Choroid plexus epithelial cell (primary cell): Measurements from ENCODE around the gene IL17A.
"Not testable (repeated sequence)": the region's sequence is repeated elsewhere in the genome, so short reads cannot be mapped to it uniquely, and the experiment has no call there.

ENCODE experiments used
- DNase-seq: peaks from one replicate; pipeline ENCODE4 v3.0.0-alpha.2; 2010; ENCODE audit warnings: low read depth
- H3K4me3 ChIP-seq: 2 replicates; pipeline ENCODE4 v1.5.1; 2011; ENCODE audit warnings: low read depth, mild to moderate bottlenecking, control low read depth, low read length, moderate library complexity
- CTCF ChIP-seq: conservative IDR thresholded peaks from 2 replicates; pipeline ENCODE4 v1.5.1; 2011; ENCODE audit warnings: low read depth, mild to moderate bottlenecking, control low read depth, inconsistent platforms, low read length, moderate library complexity

IL17A gene

GRCh38 chr6:52164319-52165094, 21.7 kb upstream of the IL17A start:
- TF ChIP-seq CTCF, result no peak
- H3K4me3 ChIP-seq, result no peak overlapping the region
- no peak for DNase-seq

- TF ChIP-seq CTCF, result no peak
- H3K4me3 ChIP-seq, result no peak overlapping the region
- no peak for DNase-seq
Observed at GRCh38 chr6:52167267-52167666, 18.9 kb upstream of the IL17A start.

- not testable (repeated sequence) for DNase-seq, H3K4me3 ChIP-seq
Observed at GRCh38 chr6:52168351-52168750, 17.8 kb upstream of the IL17A start.

- no peak for TF ChIP-seq CTCF
- no peak for DNase-seq
- H3K4me3 ChIP-seq, result no peak overlapping the region
Observed at GRCh38 chr6:52174118-52174517, 12.1 kb upstream of the IL17A start.

DNA sequence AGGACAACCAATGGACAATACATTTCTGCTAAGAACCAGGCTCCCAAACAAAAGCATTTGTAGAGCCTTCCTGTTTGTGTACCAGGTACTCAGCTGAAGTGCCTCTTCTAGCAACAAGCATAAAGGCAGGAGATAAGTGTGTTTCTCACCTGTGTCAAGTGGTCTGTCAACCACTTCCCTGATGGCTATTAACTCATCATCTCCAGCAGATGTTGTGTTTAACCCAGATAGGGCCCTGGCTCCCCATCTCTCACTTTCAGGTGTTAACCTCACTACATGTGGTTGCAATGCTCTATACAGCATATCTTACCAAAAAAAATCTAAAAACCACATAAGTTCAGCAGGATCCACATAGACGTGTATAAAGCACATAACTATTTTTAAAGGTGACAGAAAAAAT, 9.6 kb upstream of the IL17A start:
- H3K4me3 ChIP-seq, result no peak overlapping the region
- TF ChIP-seq CTCF, result no peak
- no peak for DNase-seq

- no peak for TF ChIP-seq CTCF
- no peak for DNase-seq
- no peak overlapping the region for H3K4me3 ChIP-seq
Observed at GRCh38 chr6:52177961-52178360, 8.2 kb upstream of the IL17A start.

DNA sequence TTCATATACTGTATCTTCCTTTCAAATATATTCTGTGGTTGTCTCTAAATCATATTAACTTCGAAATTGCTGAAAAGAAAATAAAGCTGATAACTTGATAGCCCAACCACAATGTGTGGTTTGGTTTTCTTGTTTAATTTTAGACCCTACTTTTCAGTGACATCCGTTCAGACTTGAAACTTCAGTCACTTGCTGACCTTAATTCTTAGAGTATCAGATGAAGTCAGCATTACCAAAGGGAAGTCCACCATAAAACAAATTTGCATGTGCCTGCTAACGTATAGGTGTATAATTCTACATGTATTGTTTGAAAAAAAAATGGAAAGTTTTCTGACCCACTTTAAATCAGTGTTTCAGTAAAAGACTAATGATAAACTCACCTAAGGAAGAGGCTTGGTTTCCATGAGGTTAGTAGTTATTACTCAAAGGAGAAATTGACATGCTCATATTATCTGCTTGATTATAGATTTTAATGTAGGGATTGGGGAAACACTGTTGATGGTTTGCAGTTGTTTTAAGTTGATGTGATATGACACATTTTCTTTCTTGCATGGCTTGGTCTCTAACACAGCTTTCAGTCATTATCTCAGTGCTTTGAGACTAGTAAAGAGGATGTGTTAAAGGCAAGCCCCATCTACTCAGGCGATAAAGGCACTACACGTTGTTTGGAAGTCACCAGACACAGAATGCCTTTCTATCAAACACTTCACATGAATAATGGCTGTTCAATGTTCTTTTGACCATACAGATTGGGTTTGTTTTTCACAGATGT, 5.2 kb upstream of the IL17A start:
- H3K4me3 ChIP-seq, result no peak overlapping the region
- DNase-seq, result no peak
- no peak for TF ChIP-seq CTCF
